HG02973 (cell line): ENCODE data around the gene MPDZ.

ENCODE experiments used
- ATAC-seq: cut with Tn5 transposase; IDR thresholded peaks from one replicate; pipeline ENCODE4 v1.9.1; 2021; ENCODE audit warnings: moderate library complexity; ENCODE audit not compliant: unreplicated experiment

The MPDZ gene

DNA sequence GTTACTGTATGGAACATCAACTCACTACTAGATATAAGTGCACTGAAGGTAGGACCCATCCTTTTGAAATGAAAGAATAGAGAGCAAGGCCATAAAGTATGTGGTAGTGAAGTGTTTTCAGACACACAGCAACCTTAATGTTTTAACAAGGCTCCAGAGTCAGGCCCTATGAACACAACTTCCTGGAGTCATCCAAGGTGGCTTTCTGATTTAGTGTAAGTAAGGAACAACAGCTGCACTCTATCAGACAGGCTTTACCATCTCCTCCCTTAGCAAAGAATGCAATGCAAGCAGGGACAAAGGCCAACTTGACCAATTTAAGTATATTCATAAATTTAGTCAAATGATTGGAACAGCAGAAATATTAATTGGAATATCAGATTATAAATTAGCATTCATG is 90.1 kb downstream of the MPDZ start:
- no peak for ATAC-seq

DNA sequence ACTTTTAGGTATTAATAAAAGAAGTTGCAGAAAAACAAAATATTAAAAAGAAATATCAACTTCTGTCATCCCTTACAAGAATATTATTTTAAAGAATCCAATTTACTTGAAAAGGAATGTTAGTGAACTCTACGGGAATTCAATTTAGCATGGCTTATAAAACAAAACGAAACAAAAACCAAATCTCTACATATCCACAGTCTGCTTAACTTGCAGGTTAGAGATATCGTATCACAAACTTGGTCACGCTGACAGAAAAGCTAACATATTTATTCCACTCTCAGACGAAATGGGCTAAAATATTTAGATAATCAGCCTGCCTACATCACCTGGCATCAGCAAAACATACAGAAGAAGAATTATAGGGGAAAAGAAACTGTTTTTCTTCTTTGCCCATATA is 92.7 kb downstream of the MPDZ start:
- no peak for ATAC-seq

DNA sequence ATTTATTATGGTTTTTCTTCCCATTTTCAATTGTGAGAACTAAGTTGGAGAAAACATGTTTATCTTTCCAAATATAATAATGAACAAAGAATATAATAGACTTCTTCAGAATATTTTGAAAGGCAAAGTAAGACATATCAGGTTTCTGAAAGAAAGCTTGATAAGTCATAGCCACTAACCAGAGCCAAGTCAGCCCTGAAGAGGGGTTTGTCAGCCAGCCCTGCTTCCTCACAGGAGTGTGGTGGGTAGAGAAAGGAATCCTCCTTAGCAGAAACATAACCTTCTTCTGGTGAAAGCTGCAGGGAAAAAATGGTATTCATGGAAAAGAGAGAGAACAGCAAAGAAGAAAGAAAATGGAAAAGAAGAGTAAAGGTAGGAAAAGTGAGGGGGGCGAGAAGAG is 93.4 kb downstream of the MPDZ start:
- ATAC-seq, result no peak

DNA sequence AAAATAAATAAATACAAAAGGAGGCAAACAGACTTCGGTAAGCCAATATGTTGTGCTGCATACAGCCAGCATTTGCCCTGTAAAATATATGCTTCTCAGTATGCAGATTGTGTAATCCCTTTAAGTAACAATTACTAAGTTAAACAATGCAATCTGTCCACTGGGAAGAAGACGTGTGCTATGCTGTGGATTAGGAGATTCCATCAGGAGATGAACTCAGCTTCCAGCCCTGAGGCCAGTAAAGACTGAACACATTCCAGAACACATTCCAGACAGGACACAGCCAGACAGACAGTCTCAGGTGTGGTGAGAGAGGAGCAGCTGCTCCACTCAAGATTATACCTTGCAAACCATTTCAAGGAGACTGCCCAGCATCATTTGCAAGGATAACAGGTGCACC is 97.8 kb downstream of the MPDZ start:
- ATAC-seq, result no peak

DNA sequence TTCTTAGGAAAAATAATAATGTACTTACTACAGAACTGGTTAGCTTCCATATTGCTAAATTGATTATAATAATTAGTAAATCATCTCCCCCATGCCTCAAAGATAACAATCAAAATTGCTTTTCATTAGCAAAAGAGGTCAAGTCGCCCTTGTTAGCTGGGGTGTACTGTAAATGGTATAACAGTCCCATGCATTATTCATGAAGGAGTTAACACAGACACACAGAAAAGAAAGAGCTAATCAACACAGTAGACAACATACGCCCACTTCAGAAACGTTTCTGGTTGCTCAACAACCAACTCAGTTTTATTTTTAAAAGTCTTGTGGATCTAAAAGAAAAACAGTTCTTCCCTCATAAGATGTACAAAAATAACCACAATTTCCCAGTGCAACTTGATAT is 100.2 kb downstream of the MPDZ start:
- ATAC-seq, result no peak

DNA sequence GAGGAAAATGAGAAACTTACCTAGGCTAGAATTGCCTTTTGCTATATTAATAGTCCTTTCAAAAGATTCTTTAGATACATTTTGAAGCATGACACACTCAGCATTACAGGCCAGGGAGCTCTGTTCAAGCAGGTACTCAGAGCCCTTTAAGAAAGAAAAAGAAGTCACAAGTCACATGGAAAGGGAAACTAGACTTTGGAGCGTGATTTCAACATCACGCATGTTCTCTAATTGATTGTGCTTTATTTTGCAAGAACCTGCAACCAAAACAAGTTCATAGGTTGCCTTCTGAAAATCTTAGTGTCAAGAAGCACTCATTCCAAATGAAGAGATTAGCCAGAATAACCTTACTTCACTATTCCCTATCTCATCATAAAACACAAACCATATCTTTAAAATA is 103.8 kb downstream of the MPDZ start:
- ATAC-seq, result no peak

DNA sequence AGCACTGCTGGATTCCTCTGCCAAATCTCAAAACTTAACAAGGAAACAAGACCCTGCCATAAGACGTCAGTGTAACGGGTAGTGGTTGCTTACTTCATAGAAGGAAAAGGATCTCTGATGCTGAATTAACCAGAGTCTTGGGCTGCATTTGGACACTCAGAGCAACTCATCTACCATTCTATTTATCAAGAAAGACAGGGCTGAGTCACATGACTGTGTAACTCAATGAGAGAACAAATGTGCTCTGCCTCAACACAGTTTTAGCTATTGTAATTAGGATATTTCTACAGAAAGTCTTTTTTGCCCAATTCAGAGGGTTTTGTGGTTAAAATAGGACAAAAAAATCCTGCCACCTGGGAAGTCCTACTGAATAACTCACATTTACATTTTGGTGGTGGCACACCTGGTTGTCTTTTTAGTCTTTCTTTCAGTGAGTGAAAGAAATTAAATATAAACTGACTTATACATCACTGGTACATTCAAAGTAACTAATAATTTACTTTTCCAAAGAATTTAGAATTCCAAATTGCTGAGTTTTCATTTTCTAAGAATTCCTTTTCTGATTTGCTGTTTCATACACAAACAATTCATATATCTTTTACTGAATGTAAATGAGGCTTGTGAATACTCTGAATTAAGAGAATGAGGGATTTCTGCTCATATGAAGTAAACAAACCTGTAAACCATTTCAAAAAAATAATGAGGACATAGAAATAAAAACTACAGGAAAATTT is 104.4 kb downstream of the MPDZ start:
- ATAC-seq, result no peak

DNA sequence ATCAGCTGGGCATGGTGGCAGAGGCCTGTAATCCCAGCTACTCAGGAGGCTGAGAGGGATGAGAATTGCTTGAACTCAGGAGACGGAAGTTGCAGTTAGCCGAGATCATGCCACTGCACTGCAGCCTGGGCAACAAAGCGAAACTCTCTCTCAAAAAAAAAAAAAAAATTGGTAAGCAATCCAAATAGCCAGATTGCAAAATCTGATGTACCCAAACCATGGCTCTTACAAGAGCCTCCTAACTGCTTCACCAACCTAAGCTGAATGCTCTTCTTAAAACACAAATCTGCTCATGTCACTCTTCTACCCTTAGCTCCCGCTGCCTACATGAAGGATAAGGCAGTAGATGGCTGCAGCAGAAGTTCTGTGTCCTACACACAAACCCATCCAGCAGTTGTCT is 105.9 kb downstream of the MPDZ start:
- no peak for ATAC-seq

DNA sequence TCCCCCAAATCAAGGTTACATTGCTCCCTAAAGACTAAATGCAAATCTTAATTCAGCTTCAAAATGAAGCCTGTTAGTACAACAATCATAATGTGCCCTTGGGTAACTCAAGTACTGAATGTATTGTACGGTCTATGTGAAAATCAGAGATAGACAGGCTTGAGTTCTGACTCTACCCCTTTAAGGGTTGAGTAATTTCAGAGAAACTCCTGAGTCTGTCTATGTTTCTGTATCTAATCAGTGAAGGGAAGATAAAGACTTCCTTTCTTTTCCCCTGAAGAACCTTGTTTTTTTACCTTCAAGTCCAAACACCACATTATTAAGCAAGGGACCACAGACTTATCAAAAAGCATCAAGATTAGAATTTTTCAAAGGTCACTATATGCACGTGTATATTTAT is 108.2 kb downstream of the MPDZ start:
- no peak for ATAC-seq

DNA sequence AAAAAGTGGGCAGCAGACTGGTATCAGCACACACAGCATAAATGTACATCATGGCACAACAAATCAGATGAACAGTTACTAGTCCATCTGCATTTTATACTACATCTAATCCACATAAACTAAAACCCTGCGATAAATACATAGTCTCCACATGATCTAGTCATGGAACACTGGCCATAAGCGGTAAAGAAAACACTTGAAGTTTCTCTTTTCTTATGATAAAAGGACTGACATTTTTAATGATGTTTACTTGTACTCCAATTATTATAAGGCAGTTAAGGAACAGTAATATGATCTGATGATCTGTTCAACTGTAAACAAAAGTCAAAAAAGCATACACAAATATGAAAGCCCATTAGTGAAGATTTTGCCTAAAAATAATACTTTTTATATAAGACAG is 112.5 kb downstream of the MPDZ start:
- no peak for ATAC-seq

DNA sequence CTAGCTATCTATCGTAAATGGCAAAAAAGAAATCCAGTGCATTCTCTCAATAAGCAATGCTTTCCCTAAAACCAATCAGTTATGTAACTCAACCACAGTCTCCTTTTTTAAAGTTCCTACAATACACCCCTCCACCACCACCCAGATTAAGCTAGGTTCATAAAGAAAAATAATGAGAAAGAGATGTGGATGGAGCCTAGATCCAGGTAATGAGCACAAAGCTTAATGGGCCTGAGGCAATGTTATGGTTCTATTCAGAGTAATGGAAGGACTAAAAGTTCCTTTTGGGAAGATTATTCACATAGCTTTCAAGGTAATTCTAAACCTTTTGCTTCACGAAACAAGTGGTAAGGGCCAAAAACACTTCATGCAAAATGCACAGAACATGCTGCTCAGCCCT is 113.5 kb downstream of the MPDZ start:
- ATAC-seq, result no peak

DNA sequence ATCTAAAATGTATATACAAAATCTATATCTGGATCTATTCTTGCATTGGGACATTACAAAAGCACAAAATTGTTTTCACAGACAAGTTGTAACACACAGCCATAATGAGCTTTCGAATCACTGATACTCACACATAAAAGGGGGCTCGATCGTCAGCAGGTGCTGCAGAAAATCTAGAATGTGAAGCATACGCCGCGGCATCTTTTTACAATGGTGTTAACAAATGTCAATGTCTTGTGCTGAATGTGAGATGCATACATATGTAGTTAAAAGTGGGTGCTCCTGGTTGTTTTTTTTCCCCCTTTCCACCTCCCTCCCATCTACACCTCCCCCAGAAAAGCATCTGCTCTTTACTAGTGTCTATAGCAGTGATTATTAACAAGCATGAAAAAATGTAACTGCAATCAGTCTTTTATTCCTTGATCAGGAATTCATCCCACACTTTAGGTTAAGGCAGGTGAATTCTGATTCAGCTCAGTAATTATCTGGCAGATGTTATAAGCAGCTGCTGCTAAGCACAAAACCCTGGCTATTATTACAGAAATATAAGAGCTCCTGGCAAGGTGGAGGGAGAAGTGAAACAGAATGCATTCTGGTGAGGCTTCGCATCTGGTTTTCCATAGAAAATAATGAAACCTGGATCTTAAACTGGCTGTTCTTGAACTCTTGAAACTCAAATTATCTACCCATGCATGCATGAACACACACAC is 114.1 kb downstream of the MPDZ start:
- ATAC-seq, result no peak

DNA sequence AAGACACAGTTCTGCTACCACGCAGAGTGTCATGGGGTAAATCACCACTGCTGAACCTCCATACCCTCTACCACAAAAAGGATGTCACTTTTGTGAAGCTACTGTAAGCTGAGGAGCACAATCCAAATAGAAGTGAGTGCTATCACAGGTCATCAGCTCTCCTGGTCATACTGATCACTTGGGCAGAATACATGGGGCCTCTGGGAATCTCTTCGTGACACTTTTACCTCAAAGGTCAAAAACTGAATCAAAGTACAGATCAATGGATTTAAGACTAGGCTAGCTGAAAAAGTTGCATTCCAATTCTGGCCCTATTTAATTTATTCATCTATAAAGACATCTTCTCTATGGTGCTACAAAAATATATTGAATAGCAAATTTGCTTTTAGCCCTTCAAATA is 115.5 kb downstream of the MPDZ start:
- ATAC-seq, result no peak

DNA sequence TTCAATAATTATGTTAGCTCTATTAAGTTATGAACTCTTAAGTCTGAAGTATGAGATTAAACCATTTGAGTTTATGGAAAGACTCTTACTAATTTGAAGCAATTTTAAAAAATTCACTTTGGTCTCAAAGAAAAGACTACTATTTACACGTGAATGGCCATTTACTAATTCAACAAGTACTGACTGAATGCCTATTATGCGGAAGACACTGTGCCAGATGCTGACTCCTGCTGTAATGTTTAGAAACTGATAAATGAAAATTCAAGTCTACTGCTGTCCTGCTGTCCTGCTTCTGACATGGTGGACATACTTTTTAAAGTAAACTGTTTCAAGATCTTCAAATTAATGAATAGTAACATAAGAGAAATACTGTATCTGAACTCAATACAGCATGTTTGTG is 116.2 kb downstream of the MPDZ start:
- no peak for ATAC-seq

DNA sequence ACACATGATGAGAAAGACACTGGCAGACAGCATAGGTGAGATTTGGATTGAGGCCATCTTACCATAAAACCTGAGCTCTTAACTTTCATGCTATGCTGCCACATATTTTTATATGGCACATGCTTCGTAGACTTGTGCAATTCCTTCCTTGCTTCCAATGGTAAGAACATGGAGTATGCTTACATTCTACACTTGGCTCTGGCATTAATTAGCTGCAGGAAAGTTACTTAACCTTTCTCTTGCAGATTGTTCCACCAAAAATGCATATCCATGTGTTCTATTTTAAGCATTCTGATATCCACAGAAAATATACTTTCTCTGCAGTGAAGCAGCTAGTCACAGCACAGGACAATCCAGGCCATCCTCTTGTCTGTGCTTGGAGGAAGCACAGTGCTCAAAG is 119.4 kb downstream of the MPDZ start:
- no peak for ATAC-seq

DNA sequence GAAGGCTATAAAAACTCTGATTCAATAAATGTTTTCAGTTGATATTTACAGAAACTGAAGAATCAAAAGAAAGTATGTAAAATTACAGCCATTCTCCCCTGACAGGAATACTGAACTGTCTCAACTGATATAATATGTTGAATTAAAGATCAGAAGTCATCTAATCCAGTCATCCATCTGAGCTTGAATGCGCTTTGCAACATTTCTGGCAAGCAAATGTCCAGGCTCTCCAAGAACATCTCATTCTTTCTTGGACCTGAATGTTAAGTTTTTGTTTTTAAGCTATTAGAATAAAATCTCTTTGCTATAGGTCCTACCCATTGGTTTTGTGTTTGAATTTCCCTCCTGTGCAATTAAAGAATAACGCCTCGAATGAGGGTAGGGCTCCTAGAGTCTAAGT is 120.5 kb downstream of the MPDZ start:
- ATAC-seq, result no peak

DNA sequence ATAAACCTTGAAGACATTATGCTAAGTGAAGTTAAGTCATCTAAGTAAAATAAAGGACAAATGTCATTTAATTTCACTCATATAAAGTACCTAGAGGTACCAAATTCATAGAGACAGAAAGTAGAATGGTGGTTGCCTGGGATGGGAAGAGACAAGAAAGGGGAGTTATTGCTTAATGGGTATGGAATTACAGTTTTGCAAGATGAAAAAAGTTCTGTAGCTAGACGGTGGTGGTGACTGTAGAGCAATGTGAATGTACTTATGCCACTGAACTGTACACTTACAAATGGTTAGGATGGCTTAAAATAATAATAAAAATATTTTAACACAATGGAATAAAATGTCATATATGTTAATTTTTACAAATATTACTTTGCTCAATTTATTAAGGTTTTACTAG is 128.0 kb downstream of the MPDZ start:
- no peak for ATAC-seq

DNA sequence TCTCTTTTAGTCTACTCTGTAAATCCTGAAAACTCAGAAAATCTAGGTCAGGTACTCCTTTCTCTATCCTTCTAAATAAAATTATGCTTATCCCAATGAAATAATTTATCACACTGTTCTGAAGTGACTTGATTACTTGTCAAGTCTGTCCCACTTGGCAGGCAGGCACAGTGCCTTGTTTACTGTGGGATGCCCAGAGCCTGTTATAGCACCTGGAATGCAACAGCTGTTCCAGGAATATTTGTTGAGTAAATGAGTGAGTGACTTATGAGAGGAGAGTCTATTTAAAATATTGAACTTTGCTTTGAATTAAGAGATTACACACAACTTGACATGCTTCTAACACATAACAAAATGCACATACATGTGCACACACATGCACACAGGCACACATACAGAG is 130.0 kb downstream of the MPDZ start:
- ATAC-seq, result no peak

DNA sequence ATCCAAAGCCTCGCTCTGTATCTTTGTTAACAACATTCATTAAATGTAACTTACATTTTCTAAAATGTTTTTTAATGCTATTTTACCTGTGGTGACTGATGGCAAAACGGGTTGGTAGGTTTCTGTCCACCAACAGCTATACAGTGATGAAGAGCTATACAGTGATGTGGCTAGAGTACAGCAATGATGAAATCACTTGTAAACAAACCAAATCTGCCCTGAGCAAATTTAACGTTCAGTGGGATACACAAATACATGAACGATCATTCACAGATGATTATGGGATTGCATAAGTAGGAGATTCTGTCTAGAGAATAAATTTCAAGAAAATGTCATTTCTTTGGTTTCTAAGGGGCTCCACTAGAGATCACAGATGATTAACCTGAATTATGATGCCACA is 132.7 kb downstream of the MPDZ start:
- ATAC-seq, result no peak

DNA sequence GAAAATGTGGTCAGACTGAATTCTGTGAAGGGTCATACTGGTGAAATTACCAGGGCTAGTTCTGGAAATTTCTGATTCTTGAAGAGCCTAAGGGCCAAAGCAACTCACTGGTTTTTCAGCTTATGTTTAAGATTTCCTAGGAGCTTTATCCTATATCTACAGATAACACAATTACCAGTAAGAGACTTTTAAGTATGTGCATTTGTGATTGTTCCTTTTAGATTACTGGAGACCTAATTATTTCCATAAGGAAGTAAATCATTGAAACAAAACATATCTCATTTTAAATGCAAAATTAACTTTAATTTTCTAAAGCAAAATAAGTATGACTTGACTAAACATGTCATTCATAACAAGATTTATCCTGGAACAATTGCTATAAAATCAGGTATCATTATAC is 134.2 kb downstream of the MPDZ start:
- ATAC-seq, result no peak

DNA sequence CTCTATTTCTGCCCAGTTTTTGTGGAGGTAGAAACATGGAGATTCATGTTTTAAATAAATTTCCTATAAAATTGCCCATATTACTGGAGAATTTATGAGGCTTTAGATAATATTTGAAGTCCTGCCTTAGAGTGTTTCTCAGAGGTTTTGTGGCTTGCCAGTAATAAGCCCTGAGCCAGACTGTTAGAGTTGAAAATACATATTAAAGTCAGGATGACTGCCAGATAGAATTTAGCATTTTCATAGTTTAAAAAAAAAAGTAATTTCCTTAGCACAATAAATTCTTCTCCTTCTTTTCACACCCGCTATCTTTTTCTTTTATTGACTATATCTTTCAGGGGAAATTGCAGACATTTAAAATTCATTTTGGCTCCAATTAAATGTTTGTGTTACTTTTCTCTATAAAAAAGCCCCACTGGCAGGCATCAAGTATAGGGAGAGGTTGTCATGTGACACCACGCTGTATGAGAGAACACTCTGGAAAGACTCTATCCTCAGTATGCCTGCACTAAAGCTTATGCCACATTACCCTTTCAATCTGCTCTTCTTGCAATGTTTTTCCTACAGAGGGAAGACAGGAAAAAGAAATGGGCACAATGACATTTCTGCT is 135.2 kb downstream of the MPDZ start:
- ATAC-seq, result no peak

DNA sequence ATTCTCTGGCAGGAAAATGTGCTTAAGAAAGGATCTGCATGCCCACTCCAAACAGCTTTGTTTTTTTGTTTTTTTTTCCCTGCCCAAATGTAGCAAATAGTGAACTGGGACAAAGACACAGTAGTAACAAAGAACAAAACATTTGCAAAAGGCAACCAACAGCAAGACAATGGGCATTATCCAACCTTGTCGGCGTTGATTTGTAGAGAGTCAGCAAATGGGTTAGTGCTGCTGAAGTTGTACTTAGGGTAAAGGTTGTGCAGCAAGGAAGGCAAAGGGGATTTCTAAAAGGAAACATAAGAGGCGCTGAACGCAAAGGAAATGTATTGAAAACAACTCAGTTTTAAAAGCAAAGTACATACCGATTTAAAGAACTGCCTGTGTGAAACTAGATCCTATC is 136.2 kb downstream of the MPDZ start:
- ATAC-seq, result no peak
